ENCODE measurements around the gene ANXA11.
"Not testable (repeated sequence)": the region's sequence is repeated elsewhere in the genome, so short reads cannot be mapped to it uniquely, and the experiment has no call there.

The ANXA11 gene

DNA sequence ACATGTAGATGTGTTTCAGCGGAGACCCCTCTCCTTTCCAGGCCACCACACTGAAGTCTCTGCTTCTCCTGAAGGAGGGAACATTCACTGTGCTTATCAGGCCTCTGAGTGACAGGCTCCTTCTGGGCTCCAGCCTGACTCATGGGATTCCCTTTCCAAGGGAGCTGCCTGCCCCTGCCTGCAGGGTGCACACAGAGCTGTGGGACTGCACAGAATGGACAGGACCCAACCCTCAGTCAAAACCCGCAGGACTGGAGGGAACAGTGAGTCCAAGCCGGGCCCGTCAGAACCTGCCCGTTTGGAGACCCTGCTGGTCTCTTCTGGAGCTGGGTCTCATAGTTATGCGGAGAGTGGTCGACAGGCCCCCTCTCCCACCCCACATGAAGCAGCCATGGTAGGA is 40.2 kb downstream of the ANXA11 start:
- DNase-seq, result no peak

DNA sequence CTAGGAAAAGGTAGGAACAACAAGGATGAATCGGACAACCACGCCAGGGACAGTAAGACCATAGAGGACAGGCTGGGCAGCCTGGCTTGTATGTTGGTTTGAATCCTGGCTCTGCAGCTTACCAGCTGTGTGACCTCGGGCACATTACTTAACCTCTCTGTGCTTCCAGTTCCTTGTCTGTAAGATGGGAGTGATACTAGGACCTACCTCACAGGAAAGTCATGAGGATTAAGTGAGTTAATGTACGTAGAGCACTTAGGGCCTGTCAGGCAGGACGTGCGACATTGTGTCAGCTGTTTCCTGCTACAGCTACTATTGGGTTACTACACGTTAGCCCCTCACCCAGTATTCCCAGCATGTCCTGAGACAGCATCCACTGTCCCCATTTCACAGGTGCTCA is 40.7 kb downstream of the ANXA11 start:
- DNase-seq, result no peak

DNA sequence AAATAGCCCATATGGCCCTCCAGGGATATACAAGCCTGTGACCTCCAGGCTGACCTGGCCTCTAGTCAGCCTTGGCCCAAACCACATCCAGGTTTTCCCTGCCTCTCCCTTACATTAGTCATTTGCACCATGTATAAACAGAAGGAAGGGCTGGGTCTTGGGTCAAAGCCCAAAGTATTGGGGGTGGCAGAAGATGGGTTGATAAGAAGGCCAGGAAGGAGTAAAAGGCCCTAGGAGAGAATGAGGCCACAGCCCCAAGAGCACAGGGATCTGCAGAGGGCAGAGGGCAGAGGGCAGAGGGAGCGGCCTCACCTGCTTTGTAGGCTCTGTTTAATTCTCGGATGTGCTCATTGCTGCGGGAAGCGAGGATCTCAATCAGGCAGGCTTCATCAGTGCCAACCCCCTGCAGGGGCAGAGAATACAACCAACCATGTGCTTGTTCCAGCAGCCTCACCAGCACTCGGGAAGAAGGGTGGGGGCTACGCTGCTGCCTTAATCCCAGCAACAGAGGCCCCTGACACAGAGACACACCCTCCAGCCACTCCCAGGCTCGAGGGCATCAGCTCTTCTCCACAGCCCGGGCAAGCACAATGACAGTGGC is 41.5 kb downstream of the ANXA11 start:
- DNase-seq, result peak in 1 of 2 experiments; percentile 30

DNA sequence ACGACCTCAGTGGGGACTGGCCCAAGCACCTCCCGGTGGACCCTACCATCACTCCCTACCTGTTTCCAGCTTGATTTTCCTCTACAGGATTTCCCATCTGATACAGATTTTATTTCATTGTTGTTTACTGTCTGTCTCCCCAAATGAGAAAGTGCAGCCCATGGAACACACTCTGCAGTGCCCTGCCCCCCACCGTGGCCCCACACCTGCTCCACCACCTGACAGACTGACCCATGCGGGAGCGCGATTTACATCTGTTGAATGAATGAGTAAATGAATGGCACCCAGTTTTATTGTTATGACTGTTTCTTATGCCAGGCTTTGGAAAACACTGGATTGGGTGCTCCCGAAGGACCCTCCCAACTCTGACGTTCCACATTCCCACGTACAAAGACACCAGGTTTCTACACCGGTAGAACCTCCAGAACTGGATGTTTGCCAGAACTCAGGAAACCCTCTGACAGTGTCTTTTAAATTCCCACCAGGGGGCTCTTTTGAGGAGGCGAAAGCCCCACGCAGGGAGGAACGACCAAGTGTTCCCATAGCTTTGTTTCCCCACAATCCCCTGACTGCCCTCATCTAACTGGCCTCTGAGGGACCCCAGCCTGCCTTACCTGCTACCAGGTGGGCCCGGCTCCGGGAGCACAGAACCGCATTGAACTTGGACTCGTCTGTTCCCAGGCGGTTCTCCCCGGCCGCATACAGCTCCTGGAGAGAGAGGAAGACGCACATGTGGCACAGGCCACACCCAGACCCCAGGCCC is 43.8 kb downstream of the ANXA11 start:
- DNase-seq, result peak in 1 of 2 experiments; percentile 26

DNA sequence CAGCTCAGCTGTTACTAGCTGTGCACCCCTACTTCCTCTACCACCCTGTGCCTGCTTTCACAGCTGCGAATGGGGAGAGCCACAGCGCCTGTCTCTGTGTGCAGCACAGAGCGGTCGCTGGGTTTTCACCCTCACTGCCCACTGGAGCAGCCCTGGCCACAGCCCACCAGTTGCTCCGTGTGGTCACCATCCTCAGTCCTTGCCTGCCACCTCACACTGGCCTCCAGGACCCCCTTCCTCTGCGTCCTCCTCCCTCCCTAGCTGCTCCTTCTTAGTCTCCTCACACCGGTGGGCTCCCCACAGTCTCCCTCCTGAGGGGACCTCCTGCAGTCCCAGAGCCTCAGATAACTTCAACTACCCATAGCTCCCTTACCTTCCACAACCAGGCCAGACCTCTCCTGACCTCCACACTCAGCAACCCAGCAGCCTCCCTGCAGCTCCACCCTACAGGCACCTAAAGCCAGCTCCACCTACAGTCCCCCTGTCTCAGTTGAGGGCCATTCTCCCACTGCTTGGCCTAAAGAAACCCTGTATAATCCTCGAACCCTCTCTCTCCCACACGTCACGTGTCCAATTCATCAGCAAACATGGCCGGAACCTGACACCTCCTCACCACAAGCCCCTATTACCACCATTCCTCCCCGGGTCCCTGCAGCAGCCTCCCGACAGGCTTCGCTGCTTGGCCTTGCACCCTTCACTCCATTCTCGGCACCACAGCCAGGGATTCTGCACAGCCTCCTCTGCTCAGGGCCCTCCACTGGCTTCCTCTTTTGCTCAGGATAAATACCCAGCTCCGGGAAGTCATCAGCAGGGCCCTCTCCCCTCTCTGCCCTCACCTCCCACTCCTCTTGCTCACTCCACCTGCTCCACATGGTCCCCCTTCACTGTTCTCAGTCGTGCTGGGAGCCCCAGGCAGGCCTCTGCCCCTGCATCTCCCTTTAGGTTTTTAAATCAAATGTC is 44.7 kb downstream of the ANXA11 start:
- DNase-seq, result no peak

DNA sequence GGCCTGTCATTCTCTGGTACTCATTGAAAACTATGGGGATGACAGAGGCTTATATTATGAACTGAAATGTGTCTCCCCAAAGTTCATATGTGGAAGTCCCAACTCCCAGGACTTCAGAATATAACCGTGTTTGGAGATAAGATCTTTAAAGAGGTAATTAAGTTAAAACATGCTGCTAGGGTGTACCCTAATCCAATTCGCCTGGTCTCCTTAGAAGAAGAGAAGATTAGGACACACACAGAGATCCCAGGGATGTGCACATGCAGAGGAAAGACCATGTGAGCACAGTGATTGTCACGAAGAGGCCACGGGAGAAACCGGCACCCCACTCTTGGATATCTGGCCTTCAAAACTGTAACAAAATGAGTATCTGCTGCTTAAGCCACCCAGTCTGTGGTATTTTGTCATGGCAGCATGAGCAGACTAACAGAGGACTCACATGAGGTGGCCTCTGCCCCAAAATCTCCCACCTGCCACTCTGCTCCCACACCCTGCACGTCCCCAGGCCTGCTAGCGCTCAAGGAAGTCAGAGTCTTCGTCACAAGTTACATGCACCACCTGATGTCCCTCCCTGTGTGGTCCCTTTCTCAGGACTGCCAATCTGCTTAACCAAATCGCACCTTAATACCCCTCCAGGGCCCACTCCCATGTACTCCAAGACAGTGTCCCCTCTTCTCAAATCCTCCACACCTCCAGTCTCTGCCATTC is 46.0 kb downstream of the ANXA11 start:
- DNase-seq, result no peak

DNA sequence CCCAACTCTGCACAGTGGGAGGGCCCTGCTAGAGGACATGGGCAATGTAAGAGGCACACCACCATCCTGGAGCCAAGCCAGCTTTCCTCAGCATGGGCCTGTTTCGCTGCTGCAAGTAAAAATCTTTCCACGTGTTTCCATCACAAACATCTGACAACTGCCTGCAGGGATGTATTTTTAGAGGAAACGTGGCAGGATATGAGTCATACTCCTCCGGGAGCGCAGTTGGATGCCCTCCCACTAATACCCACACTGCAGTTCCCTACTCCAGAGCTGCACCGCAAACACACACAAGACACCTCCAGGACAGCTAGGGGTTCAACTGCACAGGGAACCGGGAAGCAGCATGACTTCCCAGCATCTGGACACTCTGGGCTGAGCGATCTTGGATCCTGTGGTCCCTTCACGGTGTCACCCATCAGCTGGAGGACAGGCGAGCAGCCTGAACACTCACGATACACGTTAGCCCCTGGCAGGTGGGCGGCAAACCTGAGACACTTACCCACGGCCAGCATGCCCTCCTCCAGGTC is 46.7 kb downstream of the ANXA11 start:
- DNase-seq, result peak; percentile 63 to 85

DNA sequence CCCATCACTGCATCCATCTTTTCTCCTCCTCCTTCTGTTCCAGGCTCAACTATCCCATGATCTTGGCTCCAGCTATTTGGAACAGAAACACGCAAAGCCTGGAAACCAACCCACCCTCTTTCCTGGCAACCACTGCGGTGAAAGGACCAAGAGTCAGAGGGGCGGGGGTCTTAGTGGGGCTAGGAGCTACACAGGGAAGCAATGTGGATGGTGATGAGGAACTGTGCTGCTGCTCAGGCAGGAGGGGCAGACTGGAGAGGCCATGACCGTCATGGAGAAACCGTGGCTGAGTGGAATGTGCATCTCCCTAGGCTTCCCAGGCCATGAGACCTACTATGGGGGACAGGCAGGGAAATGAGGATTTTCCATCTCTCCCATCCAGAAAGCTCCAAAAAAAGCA is 47.2 kb downstream of the ANXA11 start:
- DNase-seq, result no peak

DNA sequence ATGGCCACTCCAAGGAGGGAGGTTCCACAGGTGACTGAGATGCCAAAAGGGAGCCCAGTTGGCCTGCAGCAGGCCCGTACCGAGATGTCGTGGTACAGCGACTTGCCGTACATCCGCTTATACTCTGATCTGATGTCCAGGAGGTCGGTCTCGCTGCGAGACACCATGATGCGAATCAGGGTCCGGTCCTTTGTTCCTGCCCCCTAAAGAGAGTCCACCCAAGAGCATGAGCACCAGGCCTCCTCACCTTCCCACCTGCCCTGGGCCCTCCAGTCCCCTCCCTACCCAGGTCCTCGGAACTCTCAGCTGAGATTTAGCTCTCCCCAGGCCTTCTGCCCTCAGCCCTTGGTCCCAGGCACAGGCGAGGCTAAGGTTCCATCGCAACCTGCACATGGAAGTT is 47.8 kb downstream of the ANXA11 start:
- no peak for DNase-seq

DNA sequence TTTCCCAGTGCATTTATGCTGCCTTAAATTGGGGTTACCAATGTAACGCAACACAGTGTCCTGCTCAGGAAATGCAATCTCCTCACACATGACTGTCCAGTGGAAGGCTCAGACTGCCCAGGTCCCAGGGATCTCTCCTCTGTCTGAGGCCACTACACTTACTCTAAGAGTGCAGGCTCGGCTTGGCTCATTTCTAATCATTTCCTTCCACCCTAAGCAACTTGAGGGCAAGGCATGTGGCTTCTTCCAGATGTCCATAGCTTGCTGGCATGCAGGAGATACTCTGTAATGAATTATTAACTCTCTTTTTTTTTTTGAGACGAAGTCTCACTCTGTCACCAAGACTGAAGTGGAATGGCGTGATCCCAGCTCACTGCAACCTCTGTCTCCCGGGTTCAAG is 49.1 kb downstream of the ANXA11 start:
- no peak for DNase-seq

DNA sequence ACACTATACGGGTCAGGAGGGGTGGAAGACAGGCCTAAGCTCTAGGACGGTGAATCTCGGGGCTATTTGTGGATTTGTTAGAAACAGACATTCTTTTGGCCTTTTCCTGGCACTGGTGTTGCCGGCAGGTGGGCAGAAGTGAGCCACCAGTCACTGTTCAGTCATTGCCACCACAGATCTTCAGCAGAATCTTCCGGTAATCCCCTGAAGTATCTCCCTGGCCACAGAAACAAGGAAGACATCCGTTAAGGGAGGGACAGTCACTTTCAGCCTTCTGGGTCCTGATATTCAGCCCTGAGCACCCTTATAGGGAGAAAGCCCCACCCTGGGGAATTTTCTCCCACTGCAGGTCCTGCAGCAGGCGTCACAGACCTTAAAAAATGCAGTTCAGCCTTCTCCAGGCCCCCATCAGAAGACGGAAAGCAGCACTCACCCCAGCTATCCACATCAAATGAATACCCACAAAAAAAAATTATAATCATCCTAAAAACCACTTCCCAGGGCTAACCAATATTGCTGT is 49.6 kb downstream of the ANXA11 start:
- no peak for DNase-seq

DNA sequence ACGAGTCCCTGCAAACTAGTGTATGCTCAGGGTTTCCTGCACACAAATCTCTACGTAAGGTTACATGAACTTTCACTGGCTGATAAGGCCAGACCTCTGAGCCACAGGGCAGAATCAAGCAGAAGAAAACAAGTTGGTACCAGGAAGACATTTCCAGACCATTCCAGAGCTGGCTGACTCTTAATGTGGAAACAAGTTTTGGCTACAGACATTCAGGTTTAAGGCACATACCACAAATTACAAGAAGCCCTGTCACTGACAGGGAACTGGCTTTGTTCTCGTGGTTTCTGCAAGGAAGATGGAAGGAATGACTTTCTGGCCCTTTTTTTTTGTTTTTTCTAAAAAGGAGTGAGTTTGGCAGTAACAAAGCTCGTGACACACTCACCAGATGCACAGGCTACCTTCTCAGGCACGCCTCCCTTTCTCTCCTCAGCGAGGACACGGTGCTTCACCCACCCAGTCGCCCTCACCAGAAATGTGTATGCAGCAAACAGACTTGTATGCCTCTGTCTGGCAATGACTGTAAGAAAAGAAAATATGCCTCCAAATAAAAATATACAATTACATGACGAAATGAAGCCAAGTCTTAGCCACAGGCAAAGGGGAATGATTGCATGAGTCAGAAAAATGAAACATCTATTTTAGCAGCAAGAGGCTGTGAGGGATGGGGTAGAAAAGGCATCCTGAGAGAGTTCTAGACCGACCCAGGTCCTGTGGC is 50.2 kb downstream of the ANXA11 start:
- no peak for DNase-seq

DNA sequence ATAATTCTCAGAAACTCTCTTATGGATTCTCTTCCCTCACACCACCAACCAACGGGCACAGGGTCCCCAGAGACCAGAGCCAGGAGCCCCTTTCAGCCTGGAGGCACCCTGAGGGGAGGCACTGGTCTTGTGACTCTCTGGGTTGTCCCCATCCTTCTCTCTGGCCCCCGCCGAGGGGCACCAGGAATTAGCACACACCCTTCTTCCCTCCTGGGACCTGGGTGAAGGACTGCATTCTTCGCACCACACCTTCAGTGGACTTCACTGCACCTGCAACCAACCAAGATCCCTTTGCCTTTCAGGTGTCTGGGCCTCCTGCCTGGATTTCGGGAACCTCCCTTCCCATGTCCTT is 50.7 kb downstream of the ANXA11 start:
- no peak for DNase-seq

DNA sequence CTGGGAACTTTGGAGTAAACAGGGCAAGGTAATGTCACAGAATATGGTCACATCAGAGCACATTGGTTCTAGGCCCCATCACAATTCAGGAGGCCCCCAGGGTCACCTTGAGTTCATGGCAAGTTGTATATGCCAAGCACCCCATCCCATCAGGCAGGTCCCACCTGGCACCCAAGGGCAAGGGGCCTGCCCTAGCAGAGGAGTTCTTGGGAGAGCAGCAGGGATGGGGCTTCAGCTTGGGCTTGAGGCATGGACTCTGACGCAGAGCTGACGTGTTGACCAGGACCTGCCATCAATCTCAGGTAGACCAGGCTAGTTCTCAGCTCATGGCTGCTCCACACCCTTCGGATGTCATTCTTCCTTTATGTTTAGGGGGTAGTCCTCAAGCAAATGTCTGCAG is 51.9 kb downstream of the ANXA11 start:
- DNase-seq, result no peak

DNA sequence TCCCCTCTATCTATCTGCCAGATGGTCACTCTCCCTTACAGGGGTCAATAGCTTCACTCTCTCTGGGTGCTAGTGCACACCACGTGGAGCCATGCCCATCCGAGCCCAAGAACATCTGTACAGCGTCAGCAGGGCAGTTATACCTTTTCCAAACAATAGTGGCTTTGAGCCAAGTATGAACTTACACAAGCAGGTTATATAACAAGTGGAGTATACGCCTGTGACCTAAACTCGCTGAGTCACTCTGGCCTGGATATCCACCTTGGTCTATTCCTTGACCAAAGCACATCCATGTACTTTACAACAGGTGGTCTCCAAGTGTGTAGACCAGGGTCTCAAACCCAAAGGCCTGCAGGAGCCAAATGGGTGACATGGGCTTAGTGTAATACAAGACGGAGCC is 52.5 kb downstream of the ANXA11 start:
- no peak for DNase-seq

DNA sequence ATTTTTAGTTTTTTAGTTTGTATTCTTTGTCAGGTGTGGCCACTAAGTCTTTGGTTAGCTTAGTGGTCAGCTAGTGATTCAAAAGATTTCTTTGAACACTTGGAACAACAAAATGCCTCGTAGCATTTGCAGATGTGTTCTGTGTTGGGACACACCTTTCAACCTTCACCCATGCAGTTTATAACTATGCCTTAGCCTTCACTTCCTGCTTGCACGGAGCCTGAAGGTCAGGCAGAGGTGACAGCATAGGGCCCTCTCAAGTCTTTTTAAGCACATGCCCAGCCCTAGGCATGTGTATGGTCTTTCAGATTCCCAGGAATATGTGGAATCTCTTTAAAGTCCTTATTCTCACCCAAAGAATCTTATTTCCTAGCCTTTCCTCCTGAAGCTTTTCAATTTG is 55.2 kb downstream of the ANXA11 start:
- no peak for DNase-seq

DNA sequence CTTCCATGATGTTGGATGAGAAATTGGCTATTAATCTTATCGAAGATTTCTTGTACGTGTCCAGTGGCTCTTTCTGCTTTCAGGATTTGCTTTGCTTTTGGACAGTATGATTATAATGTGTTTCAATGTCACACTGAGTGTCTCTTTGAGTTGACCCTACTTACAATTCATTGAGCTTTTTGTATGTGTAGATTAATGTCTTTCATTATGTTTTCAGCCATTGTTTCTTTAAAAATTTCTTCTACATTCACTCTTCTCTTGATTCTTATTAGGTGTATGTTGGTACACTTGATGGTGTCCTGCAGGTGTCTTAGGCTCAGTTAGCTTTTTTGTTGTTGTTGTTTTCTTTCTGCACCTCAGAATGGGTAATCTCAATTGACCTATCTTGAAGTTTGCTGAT is 56.2 kb downstream of the ANXA11 start:
- no peak for DNase-seq

DNA sequence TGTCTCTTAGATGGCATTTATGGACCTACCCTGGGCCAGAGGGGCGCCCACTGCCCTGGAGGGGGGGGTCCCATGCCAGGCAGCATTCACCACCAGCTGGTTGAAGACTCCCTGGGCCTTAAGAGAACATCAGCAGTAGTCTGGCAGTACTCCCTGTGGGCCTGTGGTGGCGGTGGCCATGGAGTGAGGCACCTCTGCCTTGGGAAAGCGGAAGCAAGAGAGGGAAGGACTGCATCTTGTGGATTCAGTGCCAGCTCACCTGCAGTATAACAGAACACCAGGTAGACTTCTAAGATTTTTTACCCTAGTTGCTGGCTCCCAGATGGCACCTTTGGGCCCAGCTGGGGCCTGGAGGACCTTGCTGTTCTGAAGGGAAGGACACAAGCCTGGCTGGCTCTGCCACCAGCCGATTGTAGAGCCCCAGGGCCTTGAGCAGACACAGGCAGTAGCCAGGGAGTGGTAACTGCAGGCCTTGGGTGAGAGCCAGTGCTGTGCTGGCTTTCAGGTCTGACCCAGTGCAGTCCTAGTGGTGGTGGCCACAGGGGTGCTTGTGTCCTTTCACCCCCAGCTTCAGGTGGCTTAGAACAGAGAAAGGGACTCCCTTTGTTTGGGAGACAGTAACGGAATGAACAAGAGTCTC is 57.1 kb downstream of the ANXA11 start:
- no peak for DNase-seq

DNA sequence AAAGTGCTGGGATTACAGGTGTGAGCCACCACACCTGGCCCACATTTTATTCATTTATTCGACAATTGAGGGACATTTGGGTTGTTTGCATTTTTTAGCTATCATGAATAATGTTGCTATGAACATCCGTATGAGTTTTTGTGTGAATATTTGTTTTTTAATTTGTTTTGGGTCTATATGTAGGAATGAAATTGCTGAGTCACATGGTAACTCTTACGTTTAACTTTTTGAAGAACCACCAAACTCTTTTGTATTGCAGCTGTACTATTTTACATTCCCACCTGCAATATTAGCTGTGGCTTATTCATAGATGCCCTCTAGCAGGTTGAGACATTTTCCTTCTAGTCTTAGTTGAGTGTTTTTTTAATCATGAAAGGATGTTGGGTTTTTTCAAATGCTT is 58.4 kb downstream of the ANXA11 start:
- no peak for DNase-seq

DNA sequence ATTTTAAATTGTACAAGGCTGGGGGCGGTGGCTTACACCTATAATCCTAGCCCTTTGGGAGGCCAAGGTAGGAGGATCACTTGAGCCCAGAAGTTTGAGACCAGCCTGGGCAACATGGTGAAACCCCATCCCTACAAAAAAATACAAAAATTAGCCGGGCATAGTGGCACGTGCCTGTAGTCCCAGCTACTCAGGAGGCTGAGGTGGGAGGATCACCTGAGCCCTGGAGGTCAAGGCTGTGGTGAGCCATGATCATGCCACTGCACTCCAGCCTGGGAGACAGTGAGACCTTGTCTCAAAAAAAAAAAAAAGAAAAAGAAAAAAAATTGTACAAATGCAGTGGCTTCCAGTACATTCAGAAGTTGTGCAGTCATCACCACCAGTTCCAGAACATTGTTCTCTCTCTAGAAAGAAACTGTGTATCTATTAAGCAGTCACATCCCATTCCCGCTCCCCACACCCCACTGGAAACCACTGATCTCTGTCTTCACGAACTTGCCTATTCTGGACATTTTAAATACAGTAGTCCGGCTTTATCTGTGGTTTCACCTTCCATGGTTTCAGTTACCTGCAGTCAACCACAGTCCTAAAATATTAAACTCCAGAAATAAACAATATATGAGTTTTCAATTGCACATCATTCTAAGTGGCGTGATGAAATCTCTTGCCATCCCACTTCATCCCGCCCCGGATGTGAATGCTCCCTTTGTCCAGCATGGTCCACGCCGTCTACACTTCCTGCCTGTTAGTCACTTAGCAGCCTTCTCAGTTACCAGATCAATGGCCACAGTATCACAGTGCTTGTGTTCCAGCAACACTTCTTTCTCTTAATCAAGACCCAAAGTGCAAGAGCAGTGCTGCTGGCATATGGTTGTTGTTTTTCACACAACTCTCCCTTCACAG is 59.7 kb downstream of the ANXA11 start:
- DNase-seq, result not testable (repeated sequence)
